Activated gamma-delta T cell (primary cell): ENCODE results near the gene ARR3.
A peak's percentile ranks its signal among the peaks of the same experiment; 100 is the strongest.
"Not testable (repeated sequence)": the region's sequence is repeated elsewhere in the genome, so short reads cannot be mapped to it uniquely, and the experiment has no call there.

Experiments used
- DNase-seq: peaks from one replicate; lab custom pipeline; 2025; lab: John Stamatoyannopoulos, UW

ARR3 gene

GRCh38 chrX:70280573-70280972, 12.4 kb downstream of the ARR3 start:
- DNase-seq, result no peak

DNA sequence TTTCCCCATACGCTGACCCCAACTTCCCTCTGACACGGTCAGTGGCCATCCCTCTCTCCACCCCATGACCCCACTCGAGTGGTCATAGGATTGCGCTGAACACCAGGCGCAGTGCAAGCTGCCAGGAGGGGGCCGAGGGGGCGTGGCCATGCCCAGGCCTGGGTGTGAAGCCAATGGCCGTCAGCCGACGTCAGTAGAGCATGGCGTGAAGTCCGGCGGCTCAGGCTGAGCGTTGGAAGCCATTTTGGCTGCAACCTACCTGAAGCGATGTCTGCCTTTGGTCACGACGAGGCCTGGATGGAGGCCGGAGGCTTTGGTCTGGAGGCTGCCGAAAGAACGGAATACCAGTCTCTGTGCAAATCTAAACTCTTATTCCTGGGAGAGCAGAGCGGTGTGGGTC, 13.8 kb downstream of the ARR3 start, which contains the start of gene RAB41:
TSS of gene RAB41 (plus strand) at position 222 of the 400 bp plus-strand sequence. CDS start at position 268, 46 bp downstream.
- DNase-seq, result peak; percentile 2

GRCh38 chrX:70289168-70289792, 21.1 kb downstream of the ARR3 start:
- DNase-seq, result no peak

DNA sequence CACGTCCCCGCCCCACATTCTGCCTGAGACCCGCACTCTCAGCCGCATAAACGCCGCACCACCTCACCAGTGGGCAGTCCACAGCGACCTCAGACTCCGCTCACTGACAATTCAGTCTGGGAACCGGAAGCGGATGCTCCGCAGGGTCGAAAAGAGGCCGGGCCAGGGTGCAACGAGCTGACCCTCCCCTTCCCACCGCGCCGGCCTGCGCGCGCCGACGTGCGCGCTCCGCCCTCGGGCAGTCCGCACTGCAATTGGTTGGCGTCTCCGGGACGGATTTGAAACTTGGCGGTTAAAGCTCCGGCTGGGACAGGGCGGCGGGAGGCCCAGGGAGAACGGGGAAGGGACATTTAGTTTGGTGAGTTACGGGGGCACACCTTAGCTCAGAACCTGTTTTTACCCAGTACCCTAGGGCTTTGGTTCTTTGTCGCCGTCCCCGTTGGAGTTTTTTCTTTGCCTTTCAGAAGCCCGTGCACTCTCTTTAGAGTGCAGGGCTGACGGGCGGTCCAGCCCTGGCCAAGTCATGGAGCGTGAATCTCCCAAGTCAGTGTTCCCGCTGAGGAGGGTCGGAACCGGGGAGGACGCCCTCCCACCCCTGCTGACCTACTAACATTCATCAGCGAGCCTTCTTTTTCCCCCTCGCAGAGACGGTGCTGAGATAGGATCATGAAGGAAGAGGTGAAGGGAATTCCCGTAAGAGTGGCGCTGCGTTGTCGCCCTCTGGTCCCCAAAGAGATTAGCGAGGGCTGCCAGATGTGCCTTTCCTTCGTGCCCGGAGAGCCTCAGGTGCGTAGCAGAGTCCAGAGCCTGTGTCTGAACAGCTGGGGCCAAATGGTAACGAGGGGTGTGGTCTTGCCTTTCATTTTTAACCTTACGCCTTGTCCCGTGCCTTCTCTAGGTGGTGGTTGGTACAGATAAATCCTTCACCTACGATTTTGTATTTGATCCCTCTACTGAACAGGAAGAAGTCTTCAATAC, 21.9 kb downstream of the ARR3 start, which contains the start of the genes KIF4A and PDZD11:
TSS of gene KIF4A (plus strand) at position 312 of the 978 bp plus-strand sequence. CDS start at position 667, 355 bp downstream.
TSS of gene PDZD11 (minus strand) at position 135 of the 978 bp plus-strand sequence. CDS start 586 bp downstream, outside the sequence.
- peak; percentile 64 for DNase-seq

- no peak for DNase-seq
These were observed 24.7 kb downstream of the ARR3 start for GRCh38 chrX:70292788-70293187.

GRCh38 chrX:70293621-70294020, 25.5 kb downstream of the ARR3 start:
- DNase-seq, result no peak

- no peak for DNase-seq
These were observed 33.6 kb downstream of the ARR3 start for GRCh38 chrX:70301716-70302115.

- no peak for DNase-seq
These were observed 45.4 kb downstream of the ARR3 start for GRCh38 chrX:70313503-70313902.

- no peak for DNase-seq
These were observed 54.6 kb downstream of the ARR3 start for GRCh38 chrX:70322784-70323183.

DNA sequence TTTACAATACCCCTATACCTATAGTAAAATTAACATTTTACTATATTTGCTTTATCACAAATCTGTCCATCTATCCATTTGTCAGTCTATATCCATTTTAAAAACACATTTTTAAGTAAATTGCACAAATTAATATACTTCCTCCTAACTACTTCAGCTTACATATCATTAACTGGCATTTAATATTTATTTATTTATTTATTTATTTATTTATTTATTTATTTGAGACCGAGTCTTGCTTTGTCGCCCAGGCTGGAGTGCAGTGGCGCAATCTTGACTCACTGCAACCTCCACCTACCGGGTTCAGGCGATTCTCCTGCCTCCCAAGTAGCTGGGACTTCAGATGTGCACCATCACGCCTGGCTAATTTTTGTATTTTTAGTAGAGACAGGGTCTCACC, 55.5 kb downstream of the ARR3 start:
- DNase-seq, result not testable (repeated sequence)

GRCh38 chrX:70324326-70324725, 56.2 kb downstream of the ARR3 start:
- no peak for DNase-seq

- no peak for DNase-seq
These were observed 63.0 kb downstream of the ARR3 start for GRCh38 chrX:70331161-70331560.
